ENCODE measurements around the gene FGFBP1. TPM values are rescaled to one million over a fixed set of nuclear protein-coding genes. Genes with fewer than 3 reads are reported as not detected.

Gene FGFBP1
- total RNA-seq, 1 donor from 2014 or later: 5.2 TPM

DNA sequence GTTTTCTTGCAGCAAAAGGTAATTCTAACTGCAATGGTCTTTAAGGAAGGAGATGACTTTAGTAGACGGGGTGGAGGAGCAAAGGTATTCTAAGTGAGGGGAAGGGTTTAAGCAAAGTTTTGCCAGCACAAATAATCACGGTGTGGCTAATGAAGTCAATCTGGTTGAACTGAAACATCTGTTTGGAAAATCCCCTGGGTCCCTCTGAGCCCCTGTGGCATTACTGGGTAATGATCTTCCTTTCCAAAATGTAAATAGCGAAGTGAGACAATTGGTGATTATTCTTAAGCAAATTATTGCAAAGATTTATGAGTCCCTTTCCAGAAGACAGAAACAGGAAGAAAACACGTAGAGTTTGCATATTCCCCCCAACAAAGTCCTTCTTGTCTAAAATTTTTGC is 47.2 kb downstream of the FGFBP1 start:
- H3K27me3 ChIP-seq (ENCODE audit: control insufficient read depth, insufficient read depth, low read length): no peaks in the 10 kb centered on the region
- DNase-seq (ENCODE audit: low read depth): no peak

DNA sequence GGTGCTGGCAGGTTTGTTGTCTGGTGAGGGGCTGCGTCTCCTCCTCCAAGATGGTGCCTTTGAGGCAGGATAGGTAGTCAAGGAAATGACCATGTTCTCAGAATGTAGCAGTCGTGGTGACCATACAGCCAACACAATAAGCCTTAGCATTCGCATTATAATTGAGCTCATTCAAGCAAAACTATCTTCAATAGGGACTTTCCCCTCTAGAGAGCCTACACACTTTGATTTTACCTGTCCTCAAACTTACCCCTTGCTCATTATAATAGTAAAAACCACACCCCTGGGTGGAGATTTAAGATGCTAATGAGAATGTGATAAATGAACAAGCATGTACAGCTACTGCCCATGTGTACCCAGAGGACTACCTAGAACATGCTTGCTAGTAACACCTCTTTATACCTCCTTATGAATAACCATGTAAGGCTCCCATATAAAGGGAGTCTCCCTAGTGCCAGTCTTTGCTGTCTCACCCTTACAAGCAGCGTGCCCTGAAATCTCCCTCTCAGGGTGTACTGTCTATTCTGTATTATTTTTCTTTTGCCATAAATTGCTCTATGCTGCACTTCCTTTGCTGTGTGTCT is 48.2 kb downstream of the FGFBP1 start:
- Histone ChIP-seq H3K27me3 (ENCODE audit: control insufficient read depth, insufficient read depth, low read length) (no peaks in the 10 kb centered on the region), H3K36me3 (ENCODE audit: control insufficient read depth, insufficient read depth, low read length) (no peaks in the 10 kb centered on the region), H3K4me3 (ENCODE audit: low read depth, low read length) (no peak overlapping the region)
- no peak for DNase-seq (ENCODE audit: low read depth)
- TF ChIP-seq, protein P1, sequence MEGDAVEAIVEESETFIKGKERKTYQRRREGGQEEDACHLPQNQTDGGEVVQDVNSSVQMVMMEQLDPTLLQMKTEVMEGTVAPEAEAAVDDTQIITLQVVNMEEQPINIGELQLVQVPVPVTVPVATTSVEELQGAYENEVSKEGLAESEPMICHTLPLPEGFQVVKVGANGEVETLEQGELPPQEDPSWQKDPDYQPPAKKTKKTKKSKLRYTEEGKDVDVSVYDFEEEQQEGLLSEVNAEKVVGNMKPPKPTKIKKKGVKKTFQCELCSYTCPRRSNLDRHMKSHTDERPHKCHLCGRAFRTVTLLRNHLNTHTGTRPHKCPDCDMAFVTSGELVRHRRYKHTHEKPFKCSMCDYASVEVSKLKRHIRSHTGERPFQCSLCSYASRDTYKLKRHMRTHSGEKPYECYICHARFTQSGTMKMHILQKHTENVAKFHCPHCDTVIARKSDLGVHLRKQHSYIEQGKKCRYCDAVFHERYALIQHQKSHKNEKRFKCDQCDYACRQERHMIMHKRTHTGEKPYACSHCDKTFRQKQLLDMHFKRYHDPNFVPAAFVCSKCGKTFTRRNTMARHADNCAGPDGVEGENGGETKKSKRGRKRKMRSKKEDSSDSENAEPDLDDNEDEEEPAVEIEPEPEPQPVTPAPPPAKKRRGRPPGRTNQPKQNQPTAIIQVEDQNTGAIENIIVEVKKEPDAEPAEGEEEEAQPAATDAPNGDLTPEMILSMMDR (IDR thresholded peaks at IDR 0.05; ENCODE audit: insufficient read depth, low read length, poor library complexity, severe bottlenecking): no peak

More for the DNA sequence above, 47.2 kb downstream of the FGFBP1 start:
- no peak overlapping the region for H3K4me3 ChIP-seq (ENCODE audit: low read depth, low read length)
- H3K36me3 ChIP-seq (ENCODE audit: control insufficient read depth, insufficient read depth, low read length): no peaks in the 10 kb centered on the region
- TF ChIP-seq, protein P1 (IDR thresholded peaks at IDR 0.05; ENCODE audit: insufficient read depth, low read length, poor library complexity, severe bottlenecking): no peak

DNA sequence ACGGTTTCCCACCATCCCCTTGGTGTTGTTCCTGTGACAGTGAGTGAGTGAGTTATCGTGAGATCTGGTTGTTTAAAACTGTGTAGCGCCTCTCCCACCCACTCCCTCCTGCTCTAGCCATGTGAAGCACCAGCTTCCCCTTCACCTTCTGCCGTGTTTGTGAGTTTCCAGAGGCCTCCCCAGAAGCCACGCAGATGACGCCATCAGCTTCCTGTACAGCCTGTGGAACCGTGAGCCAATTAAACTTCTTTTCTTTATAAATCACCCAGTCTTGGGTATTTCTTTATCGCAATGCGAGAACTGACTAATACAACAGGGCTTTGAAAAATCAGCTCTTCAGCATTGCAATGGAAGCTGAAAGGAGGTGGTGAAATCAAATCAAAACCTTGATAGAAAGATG is 50.0 kb downstream of the FGFBP1 start:
- no peak for DNase-seq (ENCODE audit: low read depth)
- TF ChIP-seq, protein P1 (IDR thresholded peaks at IDR 0.05; ENCODE audit: insufficient read depth, low read length, poor library complexity, severe bottlenecking): no peak
- H3K27me3 ChIP-seq (ENCODE audit: control insufficient read depth, insufficient read depth, low read length): no peaks in the 10 kb centered on the region
- H3K36me3 ChIP-seq (ENCODE audit: control insufficient read depth, insufficient read depth, low read length): no peaks in the 10 kb centered on the region
- H3K4me3 ChIP-seq (ENCODE audit: low read depth, low read length): no peak overlapping the region

Other genes with a start within 250 kb of the FGFBP1 start
- 3.4 and 4.9 TPM in 2 replicates for gene BST1, start 235.7 kb downstream of the FGFBP1 start, total RNA-seq
- 0.04 TPM in 1 of 2 replicates, not detected in the other for gene CD38, start 160.4 kb downstream of the FGFBP1 start, total RNA-seq
- not detected in 2 replicates for gene FGFBP2, start 24.4 kb upstream of the FGFBP1 start, total RNA-seq
- 69.0 and 74.8 TPM in 2 replicates for gene PROM1, start 145.3 kb upstream of the FGFBP1 start, total RNA-seq